K562 (cell line): ENCODE results near the gene EDN2. TPM values are rescaled to one million over a fixed set of nuclear protein-coding genes. Genes with fewer than 3 reads are reported as not detected.

Experiments used
- BMI1 ChIP-seq: fragments of 150-350 bp; IDR thresholded peaks from 2 replicates; pipeline ENCODE4 v1.6.1; 2014; ENCODE audit warnings: low read length
- ETV5 ChIP-seq: sonication (generic); formaldehyde crosslinking; IDR thresholded peaks from 2 replicates; pipeline ENCODE4 v1.4.0; 2020; ENCODE audit warnings: low read depth, mild to moderate bottlenecking, missing genetic modification reagents
- HDAC8 ChIP-seq: fragments of 450-650 bp; IDR thresholded peaks from 2 replicates; pipeline ENCODE4 v1.6.1; 2016; ENCODE audit warnings: mild to moderate bottlenecking, missing genetic modification characterization, moderate library complexity, missing compliant biosample characterization
- KDM1A ChIP-seq, 2 experiments: fragments of 450-650 bp; IDR thresholded peaks; 2 replicates each; pipeline ENCODE4 v1.6.1; 2016; ENCODE audit warnings: mild to moderate bottlenecking in 2 of 2
- KDM4B ChIP-seq, 2 experiments: fragments of 450-650 bp in 1 of 2; sonication (generic) in 1 of 2; IDR thresholded peaks; 2 replicates each; pipeline ENCODE4 v1.6.1; 2016 to 2017; ENCODE audit warnings: borderline replicate concordance in 2 of 2, antibody characterized with exemption in 1 of 2, low read depth in 1 of 2, mild to moderate bottlenecking in 1 of 2
- MAFK ChIP-seq: IDR thresholded peaks from 2 replicates; pipeline ENCODE4 v1.6.1; 2011; ENCODE audit warnings: low read length, improper control_type of control experiment
- MEF2D ChIP-seq: conservative IDR thresholded peaks from 2 replicates; pipeline ENCODE4 v1.6.1; 2016; ENCODE audit warnings: low read depth, missing genetic modification characterization, missing compliant biosample characterization
- MXI1 ChIP-seq: IDR thresholded peaks from 2 replicates; pipeline ENCODE4 v1.6.1; 2011; ENCODE audit warnings: low read depth, mild to moderate bottlenecking, improper control_type of control experiment, low read length
- PHF20 ChIP-seq: fragments of 450-650 bp; IDR thresholded peaks from 2 replicates; pipeline ENCODE4 v1.6.1; 2018; ENCODE audit not compliant: partially characterized antibody
- RFX5 ChIP-seq: IDR thresholded peaks from 2 replicates; pipeline ENCODE4 v1.6.1; 2011; ENCODE audit warnings: low read depth, mild to moderate bottlenecking, improper control_type of control experiment, low read length
- ZKSCAN3 ChIP-seq: fragments of 250-450 bp; sonication (Bioruptor Pico); IDR thresholded peaks from 2 replicates; pipeline ENCODE4 v1.4.0; 2020
- ZNF140 ChIP-seq: fragments of 250-450 bp; sonication (Bioruptor Pico); IDR thresholded peaks from 2 replicates; pipeline ENCODE4 v1.8.0; 2021; ENCODE audit warnings: moderate library complexity, mild to moderate bottlenecking, inconsistent platforms
- ZNF445 ChIP-seq: fragments of 250-450 bp; sonication (Bioruptor Pico); IDR thresholded peaks from 2 replicates; pipeline ENCODE4 v1.4.0; 2020; ENCODE audit warnings: low read depth, mild to moderate bottlenecking, moderate library complexity
- ZNF766 ChIP-seq: fragments of 200-800 bp; sonication (Bioruptor generic); conservative IDR thresholded peaks from 2 replicates; pipeline ENCODE4 v1.6.1; 2016; ENCODE audit warnings: missing genetic modification characterization, missing compliant biosample characterization
- polyA plus RNA-seq, 8 experiments: library from polyadenylated mRNA; depleted of rRNA in 4 of 8; stranded (reverse) in 5 of 8; unstranded in 3 of 8; fragments of >200 nt; fragmentation: Nextera tagmentation in 2 of 8; fragmentation: Illumina TruSeq in 1 of 8; extraction: Ambion mirVana in 2 of 8; extraction: Trizol in 1 of 8; gene quantifications; 2 replicates each; pipeline versions ENCODE4 v1.2.1 to v1.2.3, GENCODE V29; 2011 to 2014; ENCODE audit warnings: inconsistent platforms in 1 of 8, missing spikeins in 1 of 8
- total RNA-seq, 7 experiments: library from RNA; depleted of rRNA in 6 of 7; stranded (reverse); fragments of >200 nt in 6 of 7; fragmentation: Illumina TruSeq in 2 of 7; extraction: Trizol in 2 of 7; gene quantifications; 2 replicates each; pipeline versions ENCODE4 v1.2.1 to v1.2.3, GENCODE V29; 2011 to 2021; ENCODE audit warnings: low replicate concordance in 1 of 7
- TF ChIP-seq, protein P1 (sequence below): fragments of 250-450 bp; sonication (Bioruptor Pico); IDR thresholded peaks from 2 replicates; pipeline ENCODE4 v1.8.0; 2021; ENCODE audit warnings: borderline replicate concordance, mild to moderate bottlenecking, moderate library complexity; ENCODE audit not compliant: poor library complexity, severe bottlenecking
- TF ChIP-seq, protein P2 (sequence below): fragments of 150-350 bp; IDR thresholded peaks from 2 replicates; pipeline ENCODE4 v1.6.1; 2014; ENCODE audit warnings: low read depth, mild to moderate bottlenecking, low read length, borderline replicate concordance
- TF ChIP-seq, protein P3 (sequence below): fragments of 250-450 bp; sonication (Bioruptor Pico); IDR thresholded peaks from 2 replicates; pipeline ENCODE4 v1.5.0; 2021

Gene EDN2
- total and polyA plus RNA-seq, 9 of the 15 experiments (the other 6 are each of a cell fraction or from before 2014, with no cell fraction given) = not detected

DNA sequence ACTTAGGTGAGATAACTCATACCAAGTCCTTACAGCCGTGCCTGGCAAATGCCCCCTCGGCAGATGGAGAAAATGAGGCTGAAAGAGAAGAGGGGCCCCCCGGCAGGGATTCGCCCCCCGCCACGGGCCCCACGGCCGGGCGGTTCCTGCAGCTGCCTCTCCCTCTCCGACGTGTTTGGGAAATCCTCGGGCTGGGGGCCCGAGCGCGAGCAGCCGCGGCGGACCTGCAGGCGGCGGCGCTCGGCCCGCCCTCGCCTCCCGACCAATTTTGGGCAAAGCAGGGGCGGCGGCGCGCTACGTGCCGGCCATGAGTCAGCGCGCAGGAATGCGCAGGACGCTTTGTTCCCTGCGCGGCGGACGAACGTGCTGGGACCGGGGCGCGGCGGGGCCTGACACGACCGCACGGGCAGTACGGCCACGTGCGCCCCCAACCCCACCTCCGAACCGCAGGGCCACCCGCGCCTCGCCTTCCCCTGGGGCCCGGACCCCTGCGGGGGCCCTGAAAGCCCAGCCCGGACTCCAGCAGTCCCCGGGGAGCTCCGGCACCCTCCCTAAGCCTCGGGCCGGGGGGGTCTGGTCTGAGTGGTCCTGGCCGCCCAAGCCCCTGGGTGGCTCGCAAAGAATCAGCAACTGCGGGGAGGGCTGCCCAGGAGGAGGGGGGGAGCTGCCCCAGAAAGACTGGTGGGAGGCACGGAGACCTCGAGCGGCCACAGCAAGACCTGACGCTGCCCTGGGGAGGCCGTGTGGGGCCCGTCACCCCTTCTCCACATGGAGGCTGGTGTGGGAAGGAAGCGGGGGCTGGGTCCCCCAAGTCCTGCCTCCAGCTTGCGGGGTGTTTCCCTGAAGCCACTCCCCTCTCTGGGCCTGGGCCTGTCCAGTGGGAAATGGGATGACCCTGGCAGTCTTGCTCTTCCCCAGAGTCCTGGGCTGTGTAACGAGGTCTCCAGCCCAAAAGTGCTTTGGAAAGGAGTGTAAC is 11.9 kb upstream of the EDN2 start (continued):
- TF ChIP-seq, protein P1, sequence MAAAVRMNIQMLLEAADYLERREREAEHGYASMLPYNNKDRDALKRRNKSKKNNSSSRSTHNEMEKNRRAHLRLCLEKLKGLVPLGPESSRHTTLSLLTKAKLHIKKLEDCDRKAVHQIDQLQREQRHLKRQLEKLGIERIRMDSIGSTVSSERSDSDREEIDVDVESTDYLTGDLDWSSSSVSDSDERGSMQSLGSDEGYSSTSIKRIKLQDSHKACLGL (CRISPR knock-in tag) = no peak
- no peak for TF ChIP-seq ZNF140
- no peak for TF ChIP-seq HDAC8 (tag)
- TF ChIP-seq MXI1 = no peak
- TF ChIP-seq ETV5 = 0 out of 2 replicates have a peak, but pooled peaks have one; percentile 11
- TF ChIP-seq KDM1A (IDR thresholded peaks at IDR 0.05) = no peak
- TF ChIP-seq, protein P2, sequence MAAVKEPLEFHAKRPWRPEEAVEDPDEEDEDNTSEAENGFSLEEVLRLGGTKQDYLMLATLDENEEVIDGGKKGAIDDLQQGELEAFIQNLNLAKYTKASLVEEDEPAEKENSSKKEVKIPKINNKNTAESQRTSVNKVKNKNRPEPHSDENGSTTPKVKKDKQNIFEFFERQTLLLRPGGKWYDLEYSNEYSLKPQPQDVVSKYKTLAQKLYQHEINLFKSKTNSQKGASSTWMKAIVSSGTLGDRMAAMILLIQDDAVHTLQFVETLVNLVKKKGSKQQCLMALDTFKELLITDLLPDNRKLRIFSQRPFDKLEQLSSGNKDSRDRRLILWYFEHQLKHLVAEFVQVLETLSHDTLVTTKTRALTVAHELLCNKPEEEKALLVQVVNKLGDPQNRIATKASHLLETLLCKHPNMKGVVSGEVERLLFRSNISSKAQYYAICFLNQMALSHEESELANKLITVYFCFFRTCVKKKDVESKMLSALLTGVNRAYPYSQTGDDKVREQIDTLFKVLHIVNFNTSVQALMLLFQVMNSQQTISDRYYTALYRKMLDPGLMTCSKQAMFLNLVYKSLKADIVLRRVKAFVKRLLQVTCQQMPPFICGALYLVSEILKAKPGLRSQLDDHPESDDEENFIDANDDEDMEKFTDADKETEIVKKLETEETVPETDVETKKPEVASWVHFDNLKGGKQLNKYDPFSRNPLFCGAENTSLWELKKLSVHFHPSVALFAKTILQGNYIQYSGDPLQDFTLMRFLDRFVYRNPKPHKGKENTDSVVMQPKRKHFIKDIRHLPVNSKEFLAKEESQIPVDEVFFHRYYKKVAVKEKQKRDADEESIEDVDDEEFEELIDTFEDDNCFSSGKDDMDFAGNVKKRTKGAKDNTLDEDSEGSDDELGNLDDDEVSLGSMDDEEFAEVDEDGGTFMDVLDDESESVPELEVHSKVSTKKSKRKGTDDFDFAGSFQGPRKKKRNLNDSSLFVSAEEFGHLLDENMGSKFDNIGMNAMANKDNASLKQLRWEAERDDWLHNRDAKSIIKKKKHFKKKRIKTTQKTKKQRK = no peak
- TF ChIP-seq MAFK = no peak
- TF ChIP-seq ZKSCAN3 (CRISPR knock-in tag) = no peak
- TF ChIP-seq BMI1 = no peak
- TF ChIP-seq ZNF445 (CRISPR knock-in tag) = no peak
- peak; percentile 38 for TF ChIP-seq PHF20
- TF ChIP-seq KDM4B (IDR thresholded peaks at IDR 0.05; ENCODE audit: borderline replicate concordance in 2 of 2, low read depth in 1 of 2) = no peak
- TF ChIP-seq MEF2D = no peak
- TF ChIP-seq, protein P3, sequence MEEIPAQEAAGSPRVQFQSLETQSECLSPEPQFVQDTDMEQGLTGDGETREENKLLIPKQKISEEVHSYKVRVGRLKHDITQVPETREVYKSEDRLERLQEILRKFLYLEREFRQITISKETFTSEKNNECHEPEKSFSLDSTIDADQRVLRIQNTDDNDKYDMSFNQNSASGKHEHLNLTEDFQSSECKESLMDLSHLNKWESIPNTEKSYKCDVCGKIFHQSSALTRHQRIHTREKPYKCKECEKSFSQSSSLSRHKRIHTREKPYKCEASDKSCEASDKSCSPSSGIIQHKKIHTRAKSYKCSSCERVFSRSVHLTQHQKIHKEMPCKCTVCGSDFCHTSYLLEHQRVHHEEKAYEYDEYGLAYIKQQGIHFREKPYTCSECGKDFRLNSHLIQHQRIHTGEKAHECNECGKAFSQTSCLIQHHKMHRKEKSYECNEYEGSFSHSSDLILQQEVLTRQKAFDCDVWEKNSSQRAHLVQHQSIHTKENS (CRISPR knock-in tag) = no peak
- no peak for TF ChIP-seq ZNF766
- TF ChIP-seq RFX5 = no peak
